Naive thymus-derived CD4-positive, alpha-beta T cell (primary cell): ENCODE measurements around the gene RUNX3. TPM values are rescaled to one million over a fixed set of nuclear protein-coding genes. Genes with fewer than 3 reads are reported as not detected.

ENCODE experiments used
- ATAC-seq: fragments of 150-1000 bp; cut with Tn5 transposase; 2 replicates; pipeline ENCODE4 v1.10.0; 2021; ENCODE audit warnings: mild to moderate bottlenecking, moderate library complexity
- CTCF ChIA-PET: fragments of 350-600 bp; sonication (Branson Sonifier 250); formaldehyde crosslinking; loops from one replicate; lab custom pipeline; 2021; ENCODE audit warnings: antibody characterized with exemption; lab: Charles Lee
- POLR2A ChIA-PET: fragments of 350-600 bp; sonication (Branson Sonifier 250); formaldehyde crosslinking; loops from one replicate; lab custom pipeline; 2021; ENCODE audit warnings: antibody characterized with exemption, inconsistent platforms; lab: Charles Lee
- DNase-seq, 9 donors: peaks; one replicate each; pipeline versions ENCODE4 v3.0.0 to v3.0.0-alpha.2; 2020 to 2022; ENCODE audit warnings: mixed read lengths in 1 of 9
- H3K27ac ChIP-seq: one replicate; pipeline ENCODE4 v1.7.0; 2013; ENCODE audit warnings: mild to moderate bottlenecking, low read depth, low read length, moderate library complexity
- H3K27me3 ChIP-seq, 2 donors: one replicate each; pipeline ENCODE4 v1.7.0; 2013; ENCODE audit warnings: low read length in 2 of 2, mild to moderate bottlenecking in 2 of 2, moderate library complexity in 2 of 2; ENCODE audit not compliant: control insufficient read depth in 2 of 2, insufficient read depth in 2 of 2
- H3K36me3 ChIP-seq, 3 experiments: 1 replicate in 2 of 3; 2 replicates in 1 of 3; pipeline ENCODE4 v1.7.0; 2013; ENCODE audit warnings: low read length in 3 of 3, mild to moderate bottlenecking in 3 of 3, moderate library complexity in 1 of 3; ENCODE audit not compliant: insufficient read depth in 3 of 3, control insufficient read depth in 2 of 3
- H3K4me1 ChIP-seq, 2 donors: one replicate each; pipeline ENCODE4 v1.7.0; 2013; ENCODE audit warnings: low read length in 2 of 2, mild to moderate bottlenecking in 2 of 2, moderate library complexity in 1 of 2; ENCODE audit not compliant: control insufficient read depth in 2 of 2, insufficient read depth in 2 of 2
- H3K4me3 ChIP-seq: 2 replicates; pipeline ENCODE4 v1.7.0; 2013; ENCODE audit warnings: mild to moderate bottlenecking, low read length
- H3K9me3 ChIP-seq, 3 experiments: 1 replicate in 2 of 3; 2 replicates in 1 of 3; pipeline ENCODE4 v1.7.0; 2013; ENCODE audit warnings: low read length in 3 of 3; ENCODE audit not compliant: control insufficient read depth in 2 of 3
- H3K27ac Mint-ChIP-seq, 9 donors: one replicate each; pipeline ENCODE4 v1.8.0; 2020 to 2022; ENCODE audit warnings: mixed read lengths in 9 of 9, mild to moderate bottlenecking in 8 of 9, moderate library complexity in 5 of 9, inconsistent platforms in 2 of 9
- H3K27me3 Mint-ChIP-seq, 5 donors: one replicate each; pipeline ENCODE4 v1.8.0; 2021 to 2022; ENCODE audit warnings: mixed read lengths in 5 of 5, mild to moderate bottlenecking in 1 of 5
- H3K36me3 Mint-ChIP-seq, 5 donors: one replicate each; pipeline ENCODE4 v1.8.0; 2020 to 2022; ENCODE audit warnings: mixed read lengths in 5 of 5, mild to moderate bottlenecking in 3 of 5, inconsistent platforms in 1 of 5
- H3K4me1 Mint-ChIP-seq, 7 donors: one replicate each; pipeline ENCODE4 v1.8.0; 2020 to 2022; ENCODE audit warnings: mixed read lengths in 7 of 7, mild to moderate bottlenecking in 3 of 7, inconsistent platforms in 1 of 7
- H3K4me3 Mint-ChIP-seq, 10 donors: one replicate each; pipeline ENCODE4 v1.8.0; 2020 to 2022; ENCODE audit warnings: mild to moderate bottlenecking in 10 of 10, mixed read lengths in 10 of 10, moderate library complexity in 6 of 10, inconsistent platforms in 2 of 10
- H3K9me3 Mint-ChIP-seq, 11 donors: one replicate each; pipeline ENCODE4 v1.8.0; 2020 to 2022; ENCODE audit warnings: mixed read lengths in 11 of 11, mild to moderate bottlenecking in 4 of 11, inconsistent platforms in 1 of 11, moderate library complexity in 1 of 11
- intact Hi-C, 2 donors: fragments of 100-400 bp; cut with micrococcal nuclease; formaldehyde crosslinking; loops; one replicate each; pipeline ENCODE4 v1.15.1; 2023
- polyA plus RNA-seq, 2 donors: library from polyadenylated mRNA; unstranded; fragments of 300-500 nt; fragmentation: Illumina TruSeq; gene quantifications; one replicate each; pipeline ENCODE4 v1.2.3, GENCODE V29; 2021
- total RNA-seq, 6 experiments: library from RNA in 5 of 6; stranded (reverse) in 5 of 6; gene quantifications; 1 replicate in 5 of 6; 2 replicates in 1 of 6; pipeline ENCODE4 v1.2.3 and lab custom pipeline; 2021 to 2026

The RUNX3 gene
- total and polyA plus RNA-seq, 7 experiments from 2014 or later: 14.2 to 135 (median 74.8) TPM

DNA sequence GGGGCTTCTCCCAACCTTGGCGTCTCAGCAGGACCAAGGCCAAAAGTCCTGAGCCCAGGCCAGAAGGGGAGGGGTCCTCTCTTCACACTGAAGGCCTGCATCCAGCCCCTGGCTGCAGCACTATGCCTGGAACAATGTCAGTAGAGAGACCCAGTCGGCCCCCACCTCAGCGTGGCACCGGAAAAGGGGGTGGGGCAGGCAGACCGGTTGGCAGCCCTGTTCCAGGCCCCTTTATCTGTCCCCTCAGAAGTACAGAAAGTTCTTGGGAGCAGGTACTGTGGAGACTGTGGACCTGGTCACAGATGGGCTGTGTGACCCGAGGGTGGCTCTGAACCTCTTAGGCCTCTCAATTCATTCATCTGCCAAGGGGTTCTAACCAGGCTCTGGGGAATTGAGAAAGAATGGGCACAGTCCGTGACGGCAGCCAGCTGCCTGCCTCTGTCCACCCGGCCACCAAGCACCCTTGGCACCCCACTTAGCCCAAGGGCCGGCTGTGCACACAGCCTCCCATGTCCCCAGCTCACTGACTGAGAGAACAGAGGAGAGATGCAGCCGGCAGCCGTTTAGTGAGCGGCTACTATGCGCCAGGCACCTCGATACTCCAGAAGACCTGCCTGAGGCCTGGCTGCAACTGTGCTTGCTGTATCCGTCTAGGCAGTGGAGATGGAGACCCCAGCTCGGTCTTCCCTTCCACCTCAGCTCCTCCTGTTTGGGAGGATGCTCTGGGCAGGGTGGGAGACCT lies 23.9 kb downstream of the RUNX3 start:
- no peak for ATAC-seq
- CTCF ChIA-PET: no interaction called here
- Mint-ChIP-seq H3K9me3 (no peaks in the 10 kb centered on the region), H3K4me3 (no peak overlapping the region), H3K36me3 (peaks cover 0 to 43% (median 8%) of the 10 kb centered on the region in 5 donors), H3K4me1 (peaks cover 15 to 42% (median 26%) of the 10 kb centered on the region in 7 donors), H3K27me3 (no peaks in the 10 kb centered on the region), H3K27ac (peak overlapping the region in 1 of 9 donors; percentile 29)
- Histone ChIP-seq H3K36me3 (peaks cover 9 to 99% (median 42%) of the 10 kb centered on the region in 3 experiments), H3K4me3 (no peak overlapping the region), H3K4me1 (peaks cover 0 to 61% of the 10 kb centered on the region in 2 donors), H3K9me3 (no peaks in the 10 kb centered on the region), H3K27me3 (no peaks in the 10 kb centered on the region), H3K27ac (no peak overlapping the region)
- POLR2A ChIA-PET: interaction anchor here (0.6 kb wide), 1 partner anchor 131 kb away, joined by 3 read pairs; no protein-coding TSS in a partner anchor
- DNase-seq: peak in 2 of 9 donors; percentile 4 to 15
- intact Hi-C loops: no loop called here

DNA sequence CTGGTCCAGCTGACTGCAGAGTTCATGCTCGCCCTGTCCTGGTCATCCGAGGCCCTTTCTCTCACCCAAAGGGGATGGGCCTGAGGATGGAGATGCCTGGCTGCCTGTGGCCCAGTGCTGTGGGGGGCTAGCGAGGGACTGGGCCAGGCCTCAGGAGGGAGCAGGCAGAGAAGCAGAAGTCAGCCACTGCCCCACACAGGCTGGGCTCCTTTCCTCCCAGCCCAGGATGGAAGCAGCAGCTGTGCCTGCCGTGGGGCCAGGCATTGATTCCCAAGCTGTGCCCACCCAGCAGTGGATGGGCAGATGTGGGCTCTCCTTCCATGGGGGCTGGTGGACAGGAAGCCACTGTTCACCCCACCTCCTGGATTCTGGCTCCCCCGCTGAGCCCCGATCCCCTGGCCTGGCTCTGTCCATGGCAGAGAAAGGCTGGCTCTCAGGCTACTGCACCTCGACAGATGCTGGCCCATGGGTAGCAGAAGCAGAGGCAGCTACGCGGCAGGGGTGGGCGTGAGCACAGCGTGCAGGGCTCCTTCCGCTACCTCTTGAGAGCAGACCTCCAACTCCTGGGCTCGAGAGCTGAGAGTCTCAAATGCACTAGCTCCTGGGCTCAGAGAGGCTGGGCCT lies 24.6 kb downstream of the RUNX3 start:
- DNase-seq (peak in 2 of 9 donors; percentile 4 to 19), ATAC-seq (no peak)
- Mint-ChIP-seq H3K9me3 (no peaks in the 10 kb centered on the region), H3K4me1 (peaks cover 10 to 39% (median 21%) of the 10 kb centered on the region in 7 donors), H3K27ac (peak overlapping the region in 1 of 9 donors; percentile 28), H3K27me3 (no peaks in the 10 kb centered on the region), H3K4me3 (no peak overlapping the region), H3K36me3 (peaks cover 0 to 40% (median 8%) of the 10 kb centered on the region in 5 donors)
- Histone ChIP-seq H3K27me3 (no peaks in the 10 kb centered on the region), H3K27ac (peak overlapping the region; percentile 20), H3K4me1 (peaks cover 0 to 55% of the 10 kb centered on the region in 2 donors), H3K9me3 (no peaks in the 10 kb centered on the region), H3K4me3 (no peak overlapping the region), H3K36me3 (peaks cover 8 to 95% (median 44%) of the 10 kb centered on the region in 3 experiments)
- intact Hi-C loops: no loop called here
- ChIA-PET POLR2A (no interaction called here), CTCF (no interaction called here)

DNA sequence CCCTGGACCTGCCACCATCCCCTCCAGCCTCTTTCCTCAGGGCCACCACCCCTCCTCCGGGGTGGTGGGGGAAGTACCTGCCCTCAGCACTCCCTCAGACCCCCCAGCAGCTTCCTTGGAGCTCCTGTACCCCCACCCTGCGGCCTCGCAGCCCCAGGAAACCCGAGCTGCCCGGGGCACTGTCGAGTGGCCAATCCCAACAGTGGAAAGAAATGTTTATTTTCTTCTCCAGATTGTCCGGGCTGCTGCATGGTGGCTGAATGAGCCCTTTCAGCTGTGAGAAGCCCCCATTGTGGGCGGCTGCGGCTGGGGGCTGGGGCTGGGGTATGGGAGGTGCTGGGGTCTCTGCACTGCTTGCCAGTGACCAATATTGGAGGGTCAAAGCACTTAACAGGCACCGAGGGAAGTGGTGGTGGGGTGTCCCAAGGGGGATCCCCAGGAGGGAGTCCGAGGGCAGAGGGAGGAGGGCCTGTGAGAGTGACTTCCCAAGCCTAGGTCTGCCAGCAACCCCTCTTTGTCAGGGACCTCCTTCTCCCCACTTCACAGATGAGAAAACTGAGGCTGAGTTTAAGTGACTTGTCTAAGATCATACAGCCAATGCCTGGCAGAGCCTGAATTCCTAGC lies 25.2 kb downstream of the RUNX3 start:
- CTCF ChIA-PET: no interaction called here
- Mint-ChIP-seq H3K9me3 (no peaks in the 10 kb centered on the region), H3K4me1 (peaks cover 13 to 42% (median 20%) of the 10 kb centered on the region in 7 donors), H3K27ac (no peak overlapping the region), H3K36me3 (peaks cover 0 to 41% (median 12%) of the 10 kb centered on the region in 5 donors), H3K27me3 (no peaks in the 10 kb centered on the region), H3K4me3 (no peak overlapping the region)
- ATAC-seq (no peak), DNase-seq (peak in 1 of 9 donors; percentile 17)
- Histone ChIP-seq H3K4me3 (no peak overlapping the region), H3K9me3 (no peaks in the 10 kb centered on the region), H3K27me3 (no peaks in the 10 kb centered on the region), H3K36me3 (peaks cover 8 to 88% (median 44%) of the 10 kb centered on the region in 3 experiments), H3K27ac (peak overlapping the region; percentile 19), H3K4me1 (peaks cover 0 to 52% of the 10 kb centered on the region in 2 donors)
- intact Hi-C loops: no loop called here
- POLR2A ChIA-PET: no interaction called here

DNA sequence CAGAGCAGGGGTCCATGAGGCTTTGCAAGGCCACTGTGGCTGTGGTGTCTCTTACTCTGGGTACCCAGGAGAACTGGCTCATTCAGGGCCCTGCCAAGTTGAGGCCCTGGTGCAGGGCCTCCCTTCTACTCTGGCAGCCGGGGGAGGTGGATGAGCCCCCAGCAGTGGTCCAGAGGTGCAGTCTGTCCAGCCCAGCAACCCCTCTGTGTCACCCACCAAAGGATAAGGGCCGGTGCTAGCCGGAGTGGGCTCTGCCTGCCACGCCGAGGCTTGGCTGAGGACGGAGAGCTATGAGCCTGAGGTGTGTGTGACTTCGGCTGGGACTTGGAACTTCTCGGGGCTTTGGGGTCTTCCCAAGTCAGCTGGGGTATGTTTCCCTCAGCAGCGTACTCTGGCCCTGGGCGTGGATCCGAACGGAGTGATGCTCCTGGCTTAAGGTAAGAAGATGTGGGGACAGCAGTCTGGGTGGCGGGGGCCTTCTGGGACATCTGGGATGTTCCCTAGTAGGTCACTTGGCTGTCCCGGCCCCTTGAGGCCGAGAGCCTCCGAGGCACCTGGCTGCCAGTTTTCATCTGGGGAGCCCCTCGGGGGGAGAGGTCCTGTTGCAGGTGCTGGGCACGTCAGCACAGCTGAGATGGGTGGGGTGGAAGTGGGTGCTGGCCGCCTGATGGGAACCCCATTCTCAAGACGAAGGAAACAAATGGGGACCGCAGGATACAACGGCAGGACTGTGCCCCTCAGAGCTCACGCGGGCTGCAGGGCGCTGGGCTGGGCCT lies 25.9 kb downstream of the RUNX3 start:
- intact Hi-C loops: no loop called here
- Histone ChIP-seq H3K36me3 (peaks cover 8 to 86% (median 44%) of the 10 kb centered on the region in 3 experiments), H3K27me3 (no peaks in the 10 kb centered on the region), H3K4me1 (peaks cover 0 to 50% of the 10 kb centered on the region in 2 donors), H3K9me3 (no peaks in the 10 kb centered on the region), H3K27ac (no peak overlapping the region), H3K4me3 (no peak overlapping the region)
- ChIA-PET CTCF (no interaction called here), POLR2A (no interaction called here)
- peak overlapping the region in 5 of 9 donors; percentile 21 to 56 (median 25) for H3K27ac Mint-ChIP-seq
- peaks cover 0 to 2% (median 0%) of the 10 kb centered on the region in 11 donors for H3K9me3 Mint-ChIP-seq
- H3K4me3 Mint-ChIP-seq: no peak overlapping the region
- H3K4me1 Mint-ChIP-seq: peaks cover 9 to 42% (median 20%) of the 10 kb centered on the region in 7 donors
- no peak for ATAC-seq
- peaks cover 0 to 36% (median 16%) of the 10 kb centered on the region in 5 donors for H3K36me3 Mint-ChIP-seq
- DNase-seq: peak in 1 of 9 donors; percentile 23
- H3K27me3 Mint-ChIP-seq: no peaks in the 10 kb centered on the region

DNA sequence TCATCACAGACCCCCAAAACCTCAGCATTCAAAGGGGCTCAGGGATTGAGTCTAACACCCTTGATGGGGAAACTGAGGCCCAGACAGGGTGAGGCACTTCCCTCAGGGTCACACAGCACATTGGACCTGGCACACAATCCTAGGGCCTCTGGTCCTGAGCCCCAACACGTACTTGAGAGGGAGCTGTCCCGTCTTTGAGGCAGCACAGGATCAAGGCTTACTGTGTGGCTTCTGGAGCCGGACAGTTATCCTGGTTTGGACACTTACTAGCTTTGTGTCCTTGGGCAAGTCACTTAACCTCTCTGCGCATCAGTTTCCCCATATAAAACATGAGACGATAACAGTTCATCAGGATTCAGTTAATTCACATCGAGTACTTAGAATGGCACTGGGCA lies 26.5 kb downstream of the RUNX3 start:
- CTCF ChIA-PET: no interaction called here
- peak overlapping the region; percentile 17 for H3K27ac ChIP-seq

DNA sequence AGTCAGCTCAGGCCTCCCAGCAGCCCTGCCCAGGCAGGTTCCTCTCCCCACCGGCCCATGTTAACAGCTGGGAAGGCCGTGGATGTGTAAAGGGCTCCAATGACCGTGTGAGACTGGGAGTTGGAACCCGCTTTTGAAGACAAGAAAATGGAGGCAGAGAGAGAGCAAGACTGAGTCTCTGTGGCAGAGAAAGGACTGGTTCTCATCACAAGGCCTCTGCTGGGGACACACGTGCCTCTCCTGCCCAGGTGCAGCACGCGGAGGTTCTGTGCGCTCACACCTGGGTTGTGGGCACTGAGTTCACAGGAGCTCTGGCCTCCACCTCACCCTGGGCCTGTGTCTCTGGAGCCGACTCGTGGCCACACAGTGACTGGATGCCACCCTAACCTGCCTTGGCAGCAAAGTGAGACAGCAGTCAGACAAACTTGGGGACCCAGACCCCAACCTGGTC lies 27.0 kb downstream of the RUNX3 start:
- Histone ChIP-seq H3K36me3 (peaks cover 8 to 75% (median 42%) of the 10 kb centered on the region in 3 experiments), H3K4me1 (peaks cover 0 to 50% of the 10 kb centered on the region in 2 donors), H3K27me3 (no peaks in the 10 kb centered on the region), H3K9me3 (no peaks in the 10 kb centered on the region), H3K27ac (peak overlapping the region; percentile 17), H3K4me3 (no peak overlapping the region)
- ChIA-PET POLR2A (no interaction called here), CTCF (no interaction called here)
- DNase-seq: peak in 1 of 9 donors; percentile 20
- H3K27ac Mint-ChIP-seq: peak overlapping the region in 2 of 9 donors; percentile 8 to 10
- no peaks in the 10 kb centered on the region for H3K27me3 Mint-ChIP-seq
- no peak overlapping the region for H3K4me3 Mint-ChIP-seq
- intact Hi-C loops: no loop called here
- no peak for ATAC-seq
- H3K9me3 Mint-ChIP-seq: peaks cover 0 to 2% (median 0%) of the 10 kb centered on the region in 11 donors
- H3K4me1 Mint-ChIP-seq: peaks cover 8 to 43% (median 25%) of the 10 kb centered on the region in 7 donors
- H3K36me3 Mint-ChIP-seq: peaks cover 0 to 32% (median 14%) of the 10 kb centered on the region in 5 donors

More for the DNA sequence above, 26.5 kb downstream of the RUNX3 start:
- intact Hi-C loops: no loop called here
- ATAC-seq (no peak), DNase-seq (peak in 1 of 9 donors; percentile 2)
- Mint-ChIP-seq H3K9me3 (peaks cover 0 to 2% (median 0%) of the 10 kb centered on the region in 11 donors), H3K36me3 (peaks cover 0 to 35% (median 16%) of the 10 kb centered on the region in 5 donors), H3K4me1 (peaks cover 6 to 42% (median 22%) of the 10 kb centered on the region in 7 donors), H3K27ac (peak overlapping the region in 2 of 9 donors; percentile 8 to 21), H3K4me3 (no peak overlapping the region), H3K27me3 (no peaks in the 10 kb centered on the region)
- POLR2A ChIA-PET: no interaction called here
- Histone ChIP-seq H3K9me3 (no peaks in the 10 kb centered on the region), H3K4me3 (no peak overlapping the region), H3K36me3 (peaks cover 8 to 80% (median 44%) of the 10 kb centered on the region in 3 experiments), H3K27me3 (no peaks in the 10 kb centered on the region), H3K4me1 (peaks cover 0 to 50% of the 10 kb centered on the region in 2 donors)
